Duodenal mucosa (tissue), 2 donors: Measurements from ENCODE around the gene THBS4.

Experiments
- H3K27ac ChIP-seq: one replicate; pipeline ENCODE4 v1.7.0; 2013; ENCODE audit warnings: low read depth, low read length
- H3K27me3 ChIP-seq, 2 donors: one replicate each; pipeline ENCODE4 v1.7.0; 2013; ENCODE audit warnings: low read length in 2 of 2, control low read depth in 1 of 2; ENCODE audit not compliant: insufficient read depth in 2 of 2, control insufficient read depth in 1 of 2
- H3K36me3 ChIP-seq, 2 donors: one replicate each; pipeline ENCODE4 v1.7.0; 2013; ENCODE audit warnings: low read length in 2 of 2, control low read depth in 1 of 2; ENCODE audit not compliant: insufficient read depth in 2 of 2, control insufficient read depth in 1 of 2
- H3K4me1 ChIP-seq, 2 donors: one replicate each; pipeline ENCODE4 v1.7.0; 2013; ENCODE audit warnings: low read length in 2 of 2, control low read depth in 1 of 2; ENCODE audit not compliant: insufficient read depth in 2 of 2, control insufficient read depth in 1 of 2
- H3K4me3 ChIP-seq, 2 donors: one replicate each; pipeline ENCODE4 v1.7.0; 2013; ENCODE audit warnings: low read length in 2 of 2, low read depth in 1 of 2
- H3K9ac ChIP-seq, 2 donors: one replicate each; pipeline ENCODE4 v1.7.0; 2013; ENCODE audit warnings: low read length in 2 of 2, low read depth in 1 of 2
- H3K9me3 ChIP-seq, 2 donors: one replicate each; pipeline ENCODE4 v1.7.0; 2013; ENCODE audit warnings: low read length in 2 of 2, control low read depth in 1 of 2; ENCODE audit not compliant: control insufficient read depth in 1 of 2

The THBS4 gene

DNA sequence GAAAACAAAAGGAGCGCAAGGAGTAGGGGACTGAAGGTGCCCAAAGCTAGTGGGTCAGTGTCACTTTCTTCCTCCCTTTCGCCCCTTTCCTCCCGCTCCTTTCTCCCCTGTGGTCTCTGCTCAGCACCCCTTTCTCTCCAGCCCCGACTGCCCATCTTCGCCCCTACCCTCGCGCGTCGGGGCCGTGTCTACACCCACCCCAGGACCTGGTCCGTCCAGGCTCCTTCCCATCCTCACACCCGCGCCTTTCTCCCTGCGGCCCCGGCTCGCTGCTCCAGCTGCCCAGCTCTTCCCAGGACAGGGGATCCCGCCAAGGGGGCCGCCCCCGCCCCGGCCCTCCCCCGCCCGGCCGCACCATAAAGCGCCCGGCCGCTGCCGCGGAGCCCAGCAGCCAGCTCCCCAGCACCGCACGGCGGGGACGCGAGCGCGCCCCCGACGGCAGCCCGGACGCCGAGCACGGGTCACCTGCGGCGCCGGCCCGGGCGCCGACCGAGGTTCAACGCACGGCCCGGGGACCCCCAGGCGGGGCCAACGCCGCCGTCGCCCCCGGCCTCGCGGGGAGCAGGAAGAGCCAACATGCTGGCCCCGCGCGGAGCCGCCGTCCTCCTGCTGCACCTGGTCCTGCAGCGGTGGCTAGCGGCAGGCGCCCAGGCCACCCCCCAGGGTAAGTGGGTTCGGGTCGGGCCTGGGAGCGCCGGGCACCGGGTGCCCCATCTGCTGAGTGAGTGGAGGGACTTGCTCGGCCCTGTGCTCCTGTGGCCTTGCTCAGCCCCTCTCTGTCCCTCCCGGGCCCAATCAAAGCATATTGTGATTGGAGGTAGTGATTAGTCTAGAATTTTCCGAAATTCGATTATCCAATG, at the start of gene THBS4:
TSS of gene THBS4 (plus strand) at position 387 of the 860 bp plus-strand sequence. CDS start at position 577, 190 bp downstream.
- Histone ChIP-seq H3K9ac (no peak within 1 kb of the TSS), H3K27ac (no peak within 1 kb of the TSS), H3K27me3 (peaks cover 41 to 54% of the 10 kb centered on the region in 2 donors), H3K4me1 (no peaks in the 10 kb centered on the region), H3K36me3 (no peaks in the 10 kb centered on the region), H3K4me3 (no peak within 1 kb of the TSS), H3K9me3 (no peaks in the 10 kb centered on the region)

- Histone ChIP-seq H3K27me3 (no peaks in the 10 kb centered on the region), H3K36me3 (peaks cover 25 to 54% of the 10 kb centered on the region in 2 donors), H3K4me3 (no peak overlapping the region), H3K4me1 (peaks cover 1 to 9% of the 10 kb centered on the region in 2 donors), H3K9me3 (no peaks in the 10 kb centered on the region), H3K27ac (no peak overlapping the region), H3K9ac (no peak overlapping the region)
These were observed 48.9 kb upstream of the THBS4 start for GRCh38 chr5:79986260-79986659.

DNA sequence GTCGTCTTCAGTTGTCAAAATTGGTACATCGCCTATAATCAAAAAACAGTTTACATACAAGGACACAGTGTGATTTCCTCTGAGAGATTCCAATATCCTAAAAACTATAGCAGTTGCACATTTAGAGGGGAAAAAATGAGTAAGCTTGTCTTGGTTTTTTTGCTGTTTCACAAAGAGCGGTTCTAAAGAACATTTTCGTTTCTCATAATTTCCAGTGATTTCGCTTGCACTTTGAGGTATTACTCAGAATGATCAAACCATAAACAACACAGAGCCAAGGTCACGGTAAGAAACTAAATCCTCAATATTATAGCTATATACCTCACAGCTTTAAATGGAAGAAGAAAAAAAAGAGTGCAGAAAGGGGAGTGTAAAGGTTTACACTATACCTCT, 44.9 kb upstream of the THBS4 start:
- H3K9ac ChIP-seq = peak overlapping the region in 1 of 2 donors; percentile 75
- H3K4me3 ChIP-seq = peak overlapping the region; percentile 77 to 94
- no peaks in the 10 kb centered on the region for H3K27me3 ChIP-seq
- H3K4me1 ChIP-seq = peaks cover 7 to 16% of the 10 kb centered on the region in 2 donors
- H3K27ac ChIP-seq = no peak overlapping the region
- no peaks in the 10 kb centered on the region for H3K9me3 ChIP-seq
- H3K36me3 ChIP-seq = peaks cover 10 to 26% of the 10 kb centered on the region in 2 donors

- Histone ChIP-seq H3K27ac (peak within 1 kb of the TSS; percentile 47), H3K9me3 (no peaks in the 10 kb centered on the region), H3K27me3 (no peaks in the 10 kb centered on the region), H3K4me1 (peaks cover 7 to 16% of the 10 kb centered on the region in 2 donors), H3K36me3 (peaks cover 10 to 23% of the 10 kb centered on the region in 2 donors), H3K4me3 (peak within 1 kb of the TSS; percentile 77 to 94), H3K9ac (peak within 1 kb of the TSS; percentile 40 to 75)
These were observed 44.3 kb upstream of the THBS4 start, which contains the start of gene MTX3 for GRCh38 chr5:79990598-79991507. Gene MTX3, minus strand, starts transcription at chr5:79991262. Its CDS starts 24 bp downstream, at chr5:79991238.

DNA sequence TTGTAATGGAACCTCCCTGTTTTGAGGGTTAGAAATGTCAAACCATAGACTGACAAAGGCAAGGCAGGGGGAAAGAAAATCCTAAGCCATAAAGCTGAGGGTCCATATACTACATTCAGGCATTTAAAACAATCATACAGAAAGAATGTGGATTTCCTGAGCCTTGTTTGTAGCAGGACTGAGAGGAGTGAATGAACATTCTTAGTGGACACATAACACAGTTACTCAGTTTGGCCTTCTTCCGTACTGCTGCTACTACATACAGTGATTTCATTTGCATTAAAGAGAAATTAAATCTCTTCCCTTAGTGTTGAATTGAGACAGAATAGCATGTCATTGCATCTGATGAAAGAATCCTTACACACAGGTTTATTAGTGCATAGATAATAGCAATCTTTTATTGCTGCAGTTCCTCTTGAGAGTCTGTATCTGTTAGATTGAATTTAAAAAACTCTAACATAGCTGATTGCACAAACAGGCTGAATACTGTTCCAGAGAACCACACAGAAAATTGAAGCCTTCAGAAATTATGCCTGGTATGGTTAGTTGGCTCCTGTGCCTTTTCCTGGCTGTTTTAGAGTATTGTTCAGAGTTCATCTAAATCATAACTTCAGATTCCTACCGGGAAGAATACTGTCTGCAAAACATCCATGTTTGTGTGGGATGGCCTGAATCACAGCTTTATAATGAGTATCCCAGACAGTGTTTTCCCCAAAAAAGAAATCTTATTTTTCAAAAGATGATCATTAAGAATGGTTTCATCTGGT, 42.1 kb upstream of the THBS4 start:
- Histone ChIP-seq H3K4me1 (peaks cover 7 to 16% of the 10 kb centered on the region in 2 donors), H3K9ac (no peak overlapping the region), H3K4me3 (no peak overlapping the region), H3K9me3 (no peaks in the 10 kb centered on the region), H3K36me3 (peaks cover 4 to 6% of the 10 kb centered on the region in 2 donors), H3K27ac (no peak overlapping the region), H3K27me3 (no peaks in the 10 kb centered on the region)

GRCh38 chr5:79999722-80000121, 35.4 kb upstream of the THBS4 start:
- Histone ChIP-seq H3K9me3 (no peaks in the 10 kb centered on the region), H3K27me3 (no peaks in the 10 kb centered on the region), H3K9ac (no peak overlapping the region)

GRCh38 chr5:80002677-80003076, 32.5 kb upstream of the THBS4 start:
- no peaks in the 10 kb centered on the region for H3K4me1 ChIP-seq
- H3K27me3 ChIP-seq = no peaks in the 10 kb centered on the region
- no peak overlapping the region for H3K9ac ChIP-seq
- no peaks in the 10 kb centered on the region for H3K9me3 ChIP-seq
- no peak overlapping the region for H3K27ac ChIP-seq
- no peak overlapping the region for H3K4me3 ChIP-seq
- H3K36me3 ChIP-seq = no peaks in the 10 kb centered on the region

More at GRCh38 chr5:79999722-80000121, 35.4 kb upstream of the THBS4 start:
- Histone ChIP-seq H3K27ac (no peak overlapping the region), H3K36me3 (no peaks in the 10 kb centered on the region), H3K4me1 (no peaks in the 10 kb centered on the region), H3K4me3 (no peak overlapping the region)

- Histone ChIP-seq H3K9me3 (no peaks in the 10 kb centered on the region), H3K27ac (no peak overlapping the region), H3K36me3 (no peaks in the 10 kb centered on the region), H3K4me1 (no peaks in the 10 kb centered on the region), H3K9ac (no peak overlapping the region), H3K27me3 (peaks cover 0 to 2% of the 10 kb centered on the region in 2 donors), H3K4me3 (no peak overlapping the region)
These were observed 26.0 kb upstream of the THBS4 start for GRCh38 chr5:80008995-80009765.

GRCh38 chr5:80010754-80011392, 24.3 kb upstream of the THBS4 start:
- Histone ChIP-seq H3K9me3 (no peaks in the 10 kb centered on the region), H3K4me3 (no peak overlapping the region), H3K27ac (no peak overlapping the region), H3K9ac (no peak overlapping the region), H3K4me1 (no peaks in the 10 kb centered on the region), H3K27me3 (peaks cover 0 to 3% of the 10 kb centered on the region in 2 donors), H3K36me3 (no peaks in the 10 kb centered on the region)
